Stimulated activated CD4-positive, alpha-beta T cell treated with anti-CD3 and anti-CD28 coated beads, TNF-alpha, amount 100 ng/mL, for 48 hours (primary cell): ENCODE results near the gene PGGHG.

Experiments used
- DNase-seq, 3 donors: peaks; one replicate each; pipeline ENCODE4 v3.0.0-alpha.2; 2020; ENCODE audit warnings: low read depth in 3 of 3

Gene PGGHG

GRCh38 chr11:269146-269890, 19.6 kb upstream of the PGGHG start:
- no peak for DNase-seq

GRCh38 chr11:270451-271318, 18.2 kb upstream of the PGGHG start:
- DNase-seq, result no peak

- DNase-seq, result no peak
These were observed 17.6 kb upstream of the PGGHG start for GRCh38 chr11:271319-271715.

- no peak for DNase-seq
These were observed 16.6 kb upstream of the PGGHG start for GRCh38 chr11:272195-272930.

DNA sequence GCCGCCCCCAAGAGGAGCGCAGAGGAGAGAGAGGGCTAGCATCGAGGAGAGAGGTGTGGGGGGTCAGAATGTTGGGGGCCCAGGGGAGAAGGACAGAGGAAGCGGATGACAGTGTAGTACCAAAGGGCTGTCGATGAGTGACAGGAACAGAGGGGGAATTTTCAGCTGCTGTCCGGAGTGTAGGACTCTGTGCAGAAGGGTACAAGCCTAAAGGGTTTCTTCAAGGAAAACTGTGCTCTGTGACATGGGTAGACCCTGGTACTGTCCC, 16.1 kb upstream of the PGGHG start:
- DNase-seq, result no peak

GRCh38 chr11:276219-276618, 12.7 kb upstream of the PGGHG start:
- DNase-seq, result no peak

- DNase-seq, result no peak
These were observed 10.7 kb upstream of the PGGHG start, which contains the start of gene NLRP6 for GRCh38 chr11:278001-278951. TSS of gene NLRP6 (plus strand) at chr11:278407. CDS start at chr11:278570, 163 bp downstream.

GRCh38 chr11:279040-279965, 9.6 kb upstream of the PGGHG start:
- no peak for DNase-seq

DNA sequence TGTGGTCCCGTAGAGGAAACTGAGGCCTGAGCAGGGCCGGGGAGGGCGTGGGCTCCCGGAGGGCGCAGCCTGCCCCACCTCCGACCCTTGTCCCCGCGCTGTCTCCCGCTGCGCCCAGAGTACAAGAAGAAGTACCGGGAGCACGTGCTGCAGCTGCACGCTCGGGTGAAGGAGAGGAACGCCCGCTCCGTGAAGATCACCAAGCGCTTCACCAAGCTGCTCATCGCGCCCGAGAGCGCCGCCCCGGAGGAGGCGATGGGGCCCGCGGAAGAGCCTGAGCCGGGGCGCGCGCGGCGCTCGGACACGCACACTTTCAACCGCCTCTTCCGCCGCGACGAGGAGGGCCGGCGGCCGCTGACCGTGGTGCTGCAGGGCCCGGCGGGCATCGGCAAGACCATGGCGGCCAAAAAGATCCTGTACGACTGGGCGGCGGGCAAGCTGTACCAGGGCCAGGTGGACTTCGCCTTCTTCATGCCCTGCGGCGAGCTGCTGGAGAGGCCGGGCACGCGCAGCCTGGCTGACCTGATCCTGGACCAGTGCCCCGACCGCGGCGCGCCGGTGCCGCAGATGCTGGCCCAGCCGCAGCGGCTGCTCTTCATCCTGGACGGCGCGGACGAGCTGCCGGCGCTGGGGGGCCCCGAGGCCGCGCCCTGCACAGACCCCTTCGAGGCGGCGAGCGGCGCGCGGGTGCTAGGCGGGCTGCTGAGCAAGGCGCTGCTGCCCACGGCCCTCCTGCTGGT, 8.8 kb upstream of the PGGHG start:
- DNase-seq, result no peak

DNA sequence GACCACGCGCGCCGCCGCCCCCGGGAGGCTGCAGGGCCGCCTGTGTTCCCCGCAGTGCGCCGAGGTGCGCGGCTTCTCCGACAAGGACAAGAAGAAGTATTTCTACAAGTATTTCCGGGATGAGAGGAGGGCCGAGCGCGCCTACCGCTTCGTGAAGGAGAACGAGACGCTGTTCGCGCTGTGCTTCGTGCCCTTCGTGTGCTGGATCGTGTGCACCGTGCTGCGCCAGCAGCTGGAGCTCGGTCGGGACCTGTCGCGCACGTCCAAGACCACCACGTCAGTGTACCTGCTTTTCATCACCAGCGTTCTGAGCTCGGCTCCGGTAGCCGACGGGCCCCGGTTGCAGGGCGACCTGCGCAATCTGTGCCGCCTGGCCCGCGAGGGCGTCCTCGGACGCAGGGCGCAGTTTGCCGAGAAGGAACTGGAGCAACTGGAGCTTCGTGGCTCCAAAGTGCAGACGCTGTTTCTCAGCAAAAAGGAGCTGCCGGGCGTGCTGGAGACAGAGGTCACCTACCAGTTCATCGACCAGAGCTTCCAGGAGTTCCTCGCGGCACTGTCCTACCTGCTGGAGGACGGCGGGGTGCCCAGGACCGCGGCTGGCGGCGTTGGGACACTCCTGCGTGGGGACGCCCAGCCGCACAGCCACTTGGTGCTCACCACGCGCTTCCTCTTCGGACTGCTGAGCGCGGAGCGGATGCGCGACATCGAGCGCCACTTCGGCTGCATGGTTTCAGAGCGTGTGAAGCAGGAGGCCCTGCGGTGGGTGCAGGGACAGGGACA, 8.0 kb upstream of the PGGHG start:
- DNase-seq, result no peak

GRCh38 chr11:281486-282161, 7.3 kb upstream of the PGGHG start:
- DNase-seq, result no peak

GRCh38 chr11:282171-282570, 6.8 kb upstream of the PGGHG start:
- DNase-seq, result no peak

DNA sequence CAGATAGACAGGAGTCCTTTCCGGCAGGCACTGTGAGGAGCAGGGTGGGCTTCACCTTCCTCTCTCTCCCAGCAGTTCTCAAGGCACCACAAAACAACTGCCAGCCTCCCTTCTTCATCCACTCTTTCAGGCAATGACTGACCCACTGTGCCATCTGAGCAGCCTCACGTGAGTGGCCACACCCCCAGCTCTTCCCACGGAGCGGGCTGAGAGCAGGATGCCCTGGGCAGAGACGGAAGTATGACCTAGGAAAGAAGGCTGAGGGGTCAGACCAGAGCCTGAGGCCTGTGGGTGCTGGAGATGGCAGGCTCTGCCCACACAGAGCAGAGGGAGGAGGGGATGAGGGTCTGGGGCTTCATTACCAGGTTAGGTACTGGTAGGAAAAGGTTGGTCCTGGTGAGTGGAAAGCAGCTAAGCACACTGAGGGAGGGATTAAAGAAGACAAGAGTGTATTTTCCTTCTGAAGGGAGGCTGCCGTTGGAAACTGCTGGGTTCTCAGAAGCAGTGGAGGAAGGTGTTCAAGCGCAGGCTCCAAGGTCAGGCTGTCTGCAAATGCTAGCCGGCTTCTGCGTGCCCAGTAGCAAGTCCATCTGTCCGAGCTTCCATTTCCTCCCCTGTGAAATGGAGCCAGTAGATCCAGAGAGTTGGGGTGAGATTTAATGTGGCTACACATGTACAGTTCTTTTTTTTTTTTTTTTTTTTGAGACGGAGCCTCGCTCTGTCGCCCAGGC, 6.1 kb upstream of the PGGHG start:
- no peak for DNase-seq

- DNase-seq, result no peak
These were observed 5.4 kb upstream of the PGGHG start for GRCh38 chr11:283405-284104.

- DNase-seq, result no peak
These were observed 4.6 kb upstream of the PGGHG start for GRCh38 chr11:284105-285020.
